ENCODE results near the gene RBBP5. TPM values are rescaled to one million over a fixed set of nuclear protein-coding genes. Genes with fewer than 3 reads are reported as not detected.

The RBBP5 gene
- total and polyA plus RNA-seq, 2 experiments from 2014 or later = 14.1 to 26.5 TPM

GRCh38 chr1:205150651-205151428, 29.1 kb upstream of the RBBP5 start (continued):
- no peak for TF ChIP-seq POLR2AphosphoS5 (IDR thresholded peaks at IDR 0.05; ENCODE audit: low read depth)
- TF ChIP-seq, protein P1, sequence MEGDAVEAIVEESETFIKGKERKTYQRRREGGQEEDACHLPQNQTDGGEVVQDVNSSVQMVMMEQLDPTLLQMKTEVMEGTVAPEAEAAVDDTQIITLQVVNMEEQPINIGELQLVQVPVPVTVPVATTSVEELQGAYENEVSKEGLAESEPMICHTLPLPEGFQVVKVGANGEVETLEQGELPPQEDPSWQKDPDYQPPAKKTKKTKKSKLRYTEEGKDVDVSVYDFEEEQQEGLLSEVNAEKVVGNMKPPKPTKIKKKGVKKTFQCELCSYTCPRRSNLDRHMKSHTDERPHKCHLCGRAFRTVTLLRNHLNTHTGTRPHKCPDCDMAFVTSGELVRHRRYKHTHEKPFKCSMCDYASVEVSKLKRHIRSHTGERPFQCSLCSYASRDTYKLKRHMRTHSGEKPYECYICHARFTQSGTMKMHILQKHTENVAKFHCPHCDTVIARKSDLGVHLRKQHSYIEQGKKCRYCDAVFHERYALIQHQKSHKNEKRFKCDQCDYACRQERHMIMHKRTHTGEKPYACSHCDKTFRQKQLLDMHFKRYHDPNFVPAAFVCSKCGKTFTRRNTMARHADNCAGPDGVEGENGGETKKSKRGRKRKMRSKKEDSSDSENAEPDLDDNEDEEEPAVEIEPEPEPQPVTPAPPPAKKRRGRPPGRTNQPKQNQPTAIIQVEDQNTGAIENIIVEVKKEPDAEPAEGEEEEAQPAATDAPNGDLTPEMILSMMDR (conservative IDR thresholded peaks at IDR 0.05; ENCODE audit: low read depth in 2 of 2) = no peak

GRCh38 chr1:205147191-205147835, 25.5 kb upstream of the RBBP5 start:
- Mint-ChIP-seq H3K36me3 (ENCODE audit: low read depth) (peaks cover 18% of the 10 kb centered on the region; the same call in 2 of the 3 replicates), H3K4me1 (peaks cover 14% of the 10 kb centered on the region; the same call in 2 of the 3 replicates), H3K27ac (0 out of 2 replicates have a peak overlapping the region, but pooled peaks have one; percentile 25), H3K9me3 (no peaks in the 10 kb centered on the region), H3K4me3 (no peak overlapping the region), H3K27me3 (ENCODE audit: insufficient read depth, low read depth, poor library complexity) (peaks cover 2% of the 10 kb centered on the region)
- Histone ChIP-seq H3K27me3 (ENCODE audit: insufficient read depth) (no peaks in the 10 kb centered on the region), H3K4me3 (no peak overlapping the region), H3F3A (replicated peaks; ENCODE audit: low read depth) (no peaks in the 10 kb centered on the region), H2AFZ (no peak overlapping the region), H4K20me1 (replicated peaks; ENCODE audit: insufficient read depth) (no peaks in the 10 kb centered on the region), H3K4me2 (no peak overlapping the region), H3K36me3 (ENCODE audit: insufficient read depth) (no peaks in the 10 kb centered on the region), H3K9me2 (ENCODE audit: insufficient read depth) (no peaks in the 10 kb centered on the region), H3K79me2 (replicated peaks; ENCODE audit: insufficient read depth) (no peaks in the 10 kb centered on the region), H3K27ac (ENCODE audit: low read depth) (no peak overlapping the region), H3K4me1 (ENCODE audit: insufficient read depth) (no peaks in the 10 kb centered on the region)
- DNase-seq (ENCODE audit: low spot score) = no peak
- ATAC-seq = peak; percentile 63
- TF ChIP-seq STAT1 (IDR thresholded peaks at IDR 0.05; ENCODE audit: unreplicated experiment) = no peak
- no peak for TF ChIP-seq NANOG (IDR thresholded peaks at IDR 0.05; ENCODE audit: borderline replicate concordance)
- no peak for TF ChIP-seq POLR2AphosphoS5 (IDR thresholded peaks at IDR 0.05; ENCODE audit: low read depth)
- TF ChIP-seq CREB1 (CRISPR knock-in tag; IDR thresholded peaks at IDR 0.05; ENCODE audit: low read depth) = no peak
- TF ChIP-seq, protein P2, sequence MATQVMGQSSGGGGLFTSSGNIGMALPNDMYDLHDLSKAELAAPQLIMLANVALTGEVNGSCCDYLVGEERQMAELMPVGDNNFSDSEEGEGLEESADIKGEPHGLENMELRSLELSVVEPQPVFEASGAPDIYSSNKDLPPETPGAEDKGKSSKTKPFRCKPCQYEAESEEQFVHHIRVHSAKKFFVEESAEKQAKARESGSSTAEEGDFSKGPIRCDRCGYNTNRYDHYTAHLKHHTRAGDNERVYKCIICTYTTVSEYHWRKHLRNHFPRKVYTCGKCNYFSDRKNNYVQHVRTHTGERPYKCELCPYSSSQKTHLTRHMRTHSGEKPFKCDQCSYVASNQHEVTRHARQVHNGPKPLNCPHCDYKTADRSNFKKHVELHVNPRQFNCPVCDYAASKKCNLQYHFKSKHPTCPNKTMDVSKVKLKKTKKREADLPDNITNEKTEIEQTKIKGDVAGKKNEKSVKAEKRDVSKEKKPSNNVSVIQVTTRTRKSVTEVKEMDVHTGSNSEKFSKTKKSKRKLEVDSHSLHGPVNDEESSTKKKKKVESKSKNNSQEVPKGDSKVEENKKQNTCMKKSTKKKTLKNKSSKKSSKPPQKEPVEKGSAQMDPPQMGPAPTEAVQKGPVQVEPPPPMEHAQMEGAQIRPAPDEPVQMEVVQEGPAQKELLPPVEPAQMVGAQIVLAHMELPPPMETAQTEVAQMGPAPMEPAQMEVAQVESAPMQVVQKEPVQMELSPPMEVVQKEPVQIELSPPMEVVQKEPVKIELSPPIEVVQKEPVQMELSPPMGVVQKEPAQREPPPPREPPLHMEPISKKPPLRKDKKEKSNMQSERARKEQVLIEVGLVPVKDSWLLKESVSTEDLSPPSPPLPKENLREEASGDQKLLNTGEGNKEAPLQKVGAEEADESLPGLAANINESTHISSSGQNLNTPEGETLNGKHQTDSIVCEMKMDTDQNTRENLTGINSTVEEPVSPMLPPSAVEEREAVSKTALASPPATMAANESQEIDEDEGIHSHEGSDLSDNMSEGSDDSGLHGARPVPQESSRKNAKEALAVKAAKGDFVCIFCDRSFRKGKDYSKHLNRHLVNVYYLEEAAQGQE (IDR thresholded peaks at IDR 0.05; ENCODE audit: unreplicated experiment) = no peak
- TF ChIP-seq ZNF331 (CRISPR knock-in tag; IDR thresholded peaks at IDR 0.05; ENCODE audit: low read depth) = no peak
- no peak for TF ChIP-seq ZNF462 (CRISPR knock-in tag; IDR thresholded peaks at IDR 0.05)
- TF ChIP-seq EZH2phosphoT487 (IDR thresholded peaks at IDR 0.05; ENCODE audit: unreplicated experiment) = no peak
- no peak for TF ChIP-seq EZH2 (IDR thresholded peaks at IDR 0.05; ENCODE audit: low read depth, unreplicated experiment)
